Dermis microvascular lymphatic vessel endothelial cell (primary cell): Measurements from ENCODE around the gene XRCC3. TPM values are rescaled to one million over a fixed set of nuclear protein-coding genes. Genes with fewer than 3 reads are reported as not detected.
A peak's percentile ranks its signal among the peaks of the same experiment; 100 is the strongest.
"Not testable (repeated sequence)": the region's sequence is repeated elsewhere in the genome, so short reads cannot be mapped to it uniquely, and the experiment has no call there.

Experiments used
- DNase-seq, 2 donors: peaks; one replicate each; pipeline versions ENCODE4 v3.0.0 to v3.0.0-alpha.2; 2010; ENCODE audit warnings: low read depth in 2 of 2
- total RNA-seq: library from RNA; depleted of rRNA; stranded (reverse); fragments of >200 nt; gene quantifications from 2 replicates; pipeline ENCODE4 v1.2.1, GENCODE V29; 2014

The XRCC3 gene
- total RNA-seq, 1 donor from 2014 or later: 10.0 TPM

DNA sequence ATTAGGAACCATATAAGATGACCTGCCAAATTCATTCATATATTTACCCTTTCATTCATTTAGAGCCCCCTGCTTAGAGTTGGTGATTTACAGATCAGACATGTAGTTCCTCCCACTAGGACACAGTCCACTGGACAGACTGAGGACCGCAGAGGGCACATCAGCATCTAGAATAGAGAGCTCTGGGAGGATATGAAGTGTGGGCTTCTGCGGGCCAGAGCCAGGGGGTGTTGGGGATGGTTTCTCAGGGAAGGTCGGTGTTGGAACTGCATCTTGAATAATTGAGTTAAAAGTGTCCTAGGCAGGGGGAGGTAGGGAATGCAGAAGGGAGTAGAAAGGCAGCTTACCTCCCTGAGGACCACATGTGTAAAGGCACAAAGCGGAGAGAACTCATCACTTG lies 43.3 kb downstream of the XRCC3 start:
- DNase-seq: no peak

DNA sequence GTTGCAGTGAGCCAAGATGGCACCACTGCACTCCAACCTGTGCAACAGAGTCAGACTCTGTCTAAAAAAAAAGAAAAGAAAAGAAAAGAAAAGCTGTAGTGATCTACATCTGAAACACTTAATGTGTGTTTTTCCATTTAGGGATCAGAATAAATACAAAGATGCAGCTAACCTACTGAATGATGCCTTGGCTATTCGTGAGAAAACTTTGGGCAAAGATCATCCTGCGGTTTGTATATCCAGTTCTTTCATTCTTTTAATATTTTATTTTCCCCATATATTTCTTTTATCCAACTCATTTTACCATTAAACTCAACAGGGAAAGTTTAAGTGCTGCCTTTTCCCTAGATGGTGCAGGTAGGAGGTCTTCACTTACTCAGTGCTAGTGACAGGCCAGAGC lies 45.9 kb downstream of the XRCC3 start:
- DNase-seq: no peak

DNA sequence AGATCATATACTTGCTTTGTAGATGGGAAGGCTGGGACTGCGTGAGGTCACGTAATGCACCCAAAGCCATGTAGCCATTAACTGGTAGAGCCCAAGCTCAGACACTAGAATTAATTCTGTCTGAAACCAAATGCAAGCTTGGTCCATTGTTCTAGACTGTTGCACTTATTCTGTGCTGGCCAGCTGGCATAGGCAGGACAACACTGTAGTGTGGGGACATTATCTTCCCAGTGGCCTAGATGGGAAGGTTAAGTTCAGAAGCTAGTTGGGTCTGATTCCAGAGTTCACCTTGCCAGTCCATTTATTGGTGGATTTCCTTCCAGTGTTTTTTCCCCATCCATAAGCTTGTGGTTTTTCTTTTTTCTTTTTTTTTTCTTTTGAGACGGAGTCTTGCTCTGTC lies 47.1 kb downstream of the XRCC3 start:
- no peak for DNase-seq

DNA sequence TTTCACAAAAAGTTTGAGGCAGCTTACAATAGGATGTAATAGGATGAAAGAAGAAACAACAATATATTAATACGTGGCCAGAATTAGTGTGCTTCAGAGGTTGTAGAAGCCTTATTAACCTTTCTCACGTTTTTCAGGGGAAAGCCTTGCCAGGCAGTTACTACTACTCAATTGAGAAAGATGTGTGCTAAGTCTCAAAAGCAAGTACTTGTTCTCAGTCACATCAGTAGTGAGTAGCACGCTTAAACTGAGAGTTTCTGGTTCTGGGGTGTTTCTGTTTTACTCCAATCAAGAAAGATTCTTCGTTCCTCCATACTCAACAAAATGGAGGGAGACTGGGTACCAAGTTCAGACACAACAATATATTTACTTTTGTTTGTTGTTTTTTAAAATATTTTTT lies 47.6 kb downstream of the XRCC3 start:
- DNase-seq: no peak

DNA sequence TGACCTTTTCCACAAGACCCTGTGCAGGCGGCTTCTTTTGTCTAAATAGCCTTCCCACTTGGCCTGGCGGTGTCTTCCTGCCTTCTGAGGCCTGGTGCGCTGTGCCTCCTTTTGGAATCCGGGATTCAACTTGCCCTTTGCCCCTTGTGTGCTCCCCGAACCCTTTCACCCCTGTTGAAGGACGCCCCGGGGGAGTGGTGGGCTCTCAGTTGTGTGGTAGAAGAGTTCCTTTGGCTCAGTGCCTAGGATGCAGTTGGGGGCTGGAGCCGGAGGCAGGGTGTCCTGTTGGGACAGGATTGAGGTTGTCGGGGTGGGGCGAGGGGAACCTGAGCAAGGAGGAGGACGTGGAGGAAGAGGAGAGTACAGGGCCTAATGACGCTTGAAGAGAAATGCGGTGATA lies 51.7 kb downstream of the XRCC3 start:
- no peak for DNase-seq

- DNase-seq: no peak
These were observed 52.7 kb downstream of the XRCC3 start for GRCh38 chr14:103662591-103662990.

DNA sequence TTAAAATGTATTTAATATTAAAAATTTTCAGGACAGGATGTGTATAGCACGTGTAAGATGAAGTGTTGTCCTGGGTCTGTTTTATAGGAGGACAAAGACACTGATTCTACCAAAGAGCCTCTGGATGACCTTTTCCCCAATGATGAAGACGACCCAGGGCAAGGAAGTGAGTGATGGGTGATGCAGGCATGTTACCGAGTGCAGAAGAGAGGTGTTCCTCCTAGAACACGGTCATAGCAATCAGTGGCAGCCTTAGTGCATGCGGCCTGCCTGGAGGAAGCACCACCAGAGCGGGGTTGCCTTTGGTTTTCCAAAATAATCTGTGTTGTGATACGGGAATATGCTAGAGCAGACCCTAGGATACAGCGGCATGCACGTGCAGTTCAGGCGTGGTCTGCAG lies 53.2 kb downstream of the XRCC3 start:
- DNase-seq: no peak

DNA sequence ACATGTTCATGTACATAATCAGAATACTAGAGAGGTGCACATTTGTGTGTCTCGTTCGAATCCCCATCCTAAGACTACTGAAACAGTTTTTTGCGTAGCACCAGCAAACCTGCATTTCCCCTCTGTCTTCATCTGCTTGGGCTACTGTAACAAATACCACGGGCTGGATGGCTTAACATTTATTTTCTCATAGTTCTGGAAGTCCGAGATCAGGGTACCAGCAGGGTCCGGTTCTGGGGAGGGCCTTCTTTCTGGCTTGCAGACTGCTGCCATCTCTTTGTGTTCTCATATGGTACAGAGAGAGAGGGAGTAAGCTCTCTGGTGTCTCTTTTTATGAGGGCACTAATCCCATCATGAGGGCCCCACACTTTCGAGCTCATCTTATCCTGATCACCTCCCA lies 55.6 kb downstream of the XRCC3 start:
- DNase-seq: no peak

- DNase-seq: peak in 1 of 2 donors; percentile 44
These were observed 57.8 kb downstream of the XRCC3 start for GRCh38 chr14:103657471-103657870.

GRCh38 chr14:103656756-103657133 lies 58.5 kb downstream of the XRCC3 start:
- DNase-seq: no peak

DNA sequence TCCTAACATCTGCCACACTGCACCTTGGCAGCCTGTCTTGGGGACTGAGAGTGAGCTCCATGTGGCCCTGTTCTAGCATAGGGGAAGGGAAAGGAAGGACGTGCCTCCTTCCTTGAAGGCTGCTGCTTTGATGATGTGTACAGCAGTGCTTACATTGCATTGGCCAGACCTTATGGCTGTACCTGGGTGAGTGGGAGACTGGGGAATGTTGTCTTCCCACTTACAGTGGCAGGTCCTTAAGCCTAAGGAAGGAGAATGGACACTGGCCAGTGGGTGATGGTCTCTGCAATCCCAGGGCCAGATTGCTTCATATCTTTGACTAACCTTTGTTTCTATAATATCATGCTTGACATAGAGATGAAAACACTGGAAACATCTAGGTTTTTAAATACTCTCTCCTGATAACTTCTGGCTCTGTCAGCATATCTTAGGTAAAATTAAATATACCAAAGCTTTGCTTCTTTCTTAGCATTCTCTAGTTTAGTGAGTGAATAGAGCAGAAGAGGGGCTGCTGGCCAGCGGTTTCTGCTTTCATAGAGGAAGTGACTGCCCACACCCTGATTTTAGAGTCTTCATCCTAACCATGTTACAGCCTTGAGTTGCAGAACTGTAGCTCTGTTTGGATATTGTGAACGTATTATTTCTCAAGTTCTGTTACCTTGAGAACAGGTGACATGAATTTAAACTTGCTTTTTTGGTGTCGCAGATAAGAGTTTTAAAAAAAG lies 59.1 kb downstream of the XRCC3 start:
- no peak for DNase-seq

- DNase-seq: no peak
These were observed 60.6 kb downstream of the XRCC3 start for GRCh38 chr14:103654619-103655018.

GRCh38 chr14:103653805-103654204 lies 61.4 kb downstream of the XRCC3 start:
- DNase-seq: no peak

DNA sequence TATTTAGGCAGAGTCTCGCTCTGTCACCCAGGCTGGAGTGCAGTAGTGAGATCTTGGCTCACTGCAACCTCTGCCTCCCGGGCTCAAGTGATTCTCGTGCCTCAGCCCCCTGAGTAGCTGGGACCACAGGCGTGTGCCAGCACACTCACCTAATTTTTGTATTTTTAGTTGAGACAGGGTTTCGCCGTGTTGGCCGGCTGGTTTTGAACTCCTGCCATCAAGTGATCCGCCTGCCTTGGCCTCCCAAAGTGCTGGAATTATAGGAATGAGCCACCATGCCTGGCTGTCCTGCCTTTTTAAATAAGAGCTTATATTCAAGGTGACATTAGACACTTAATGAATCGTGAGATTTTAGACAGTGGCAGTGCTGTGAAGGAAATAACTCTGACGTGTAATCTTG lies 61.9 kb downstream of the XRCC3 start:
- not testable (repeated sequence) for DNase-seq

GRCh38 chr14:103652806-103653205 lies 62.4 kb downstream of the XRCC3 start:
- no peak for DNase-seq

DNA sequence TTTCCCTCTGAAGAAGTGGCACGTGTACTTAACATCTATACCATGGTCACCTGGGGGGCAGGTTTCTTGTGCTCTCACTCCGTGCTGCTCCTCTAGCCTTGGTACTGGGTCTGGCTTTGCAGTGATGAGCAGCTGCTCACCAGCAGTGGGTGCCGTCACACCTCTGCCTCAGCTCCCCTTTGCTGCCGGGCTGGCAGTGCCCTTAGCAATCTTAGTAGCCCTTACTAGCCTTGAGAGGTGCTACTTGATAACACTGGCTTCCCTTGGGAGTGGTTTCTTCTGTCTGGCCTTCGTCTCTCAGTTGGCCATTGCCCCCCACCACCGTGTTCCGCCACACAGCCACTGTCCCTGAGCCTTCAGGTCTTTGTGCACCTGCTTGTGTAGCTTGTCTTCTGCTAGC lies 63.7 kb downstream of the XRCC3 start:
- DNase-seq: no peak

- DNase-seq: no peak
These were observed 65.0 kb downstream of the XRCC3 start for GRCh38 chr14:103650213-103650612.

DNA sequence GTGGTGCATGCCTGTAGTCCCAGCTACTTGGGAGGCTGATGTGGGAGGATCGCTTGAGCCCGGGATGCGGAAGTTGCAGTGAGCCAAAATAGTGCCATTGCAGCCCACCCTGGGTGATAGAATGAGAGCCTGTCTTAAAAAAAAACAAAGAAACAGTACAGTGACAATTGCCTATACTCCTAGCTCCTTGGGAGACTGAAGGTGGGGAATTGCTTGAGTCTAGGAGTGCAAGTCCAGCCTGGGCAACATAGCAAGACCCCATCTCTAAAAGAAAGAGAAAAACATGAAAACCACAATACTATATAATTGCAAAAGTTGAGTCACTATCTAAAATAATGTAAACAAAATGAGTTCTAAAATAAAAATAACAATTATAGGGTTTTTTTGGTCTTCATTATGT lies 66.2 kb downstream of the XRCC3 start:
- no peak for DNase-seq

Other genes with a start within 250 kb of the XRCC3 start
- gene CKB, start 192.6 kb downstream of the XRCC3 start, total RNA-seq: 3.0 and 4.0 TPM in 2 replicates
- 3.7 and 8.2 TPM in 2 replicates for gene TRMT61A, start 186.3 kb downstream of the XRCC3 start, total RNA-seq
- 26.8 and 27.8 TPM in 2 replicates for gene BAG5, start 152.8 kb downstream of the XRCC3 start, total RNA-seq
- 14.3 and 24.0 TPM in 2 replicates for gene COA8, start 152.5 kb downstream of the XRCC3 start, total RNA-seq
- 114 and 162 TPM in 2 replicates for gene KLC1, start 86.2 kb downstream of the XRCC3 start, total RNA-seq
- 58.0 and 101 TPM in 2 replicates for gene ZFYVE21, start 359 bp upstream of the XRCC3 start, total RNA-seq
- gene PPP1R13B, start 132.1 kb upstream of the XRCC3 start, total RNA-seq: 9.1 and 14.7 TPM in 2 replicates
- gene TDRD9, start 213.0 kb upstream of the XRCC3 start, total RNA-seq: 0.26 and 0.76 TPM in 2 replicates
- not detected in 2 replicates for gene RD3L, start 227.1 kb upstream of the XRCC3 start, total RNA-seq